ENCODE results near the gene PRODH2. TPM values are rescaled to one million over a fixed set of nuclear protein-coding genes. Genes with fewer than 3 reads are reported as not detected.

PRODH2 gene
- total and polyA plus RNA-seq, 2 donors (not counting 3 experiments of a cell fraction or from before 2014, with no cell fraction given), result not detected

GRCh38 chr19:35824150-35824549 lies 11.5 kb upstream of the PRODH2 start:
- no peak overlapping the region for H3K4me2 ChIP-seq (ENCODE audit: insufficient read depth, low read length)
- no peaks in the 10 kb centered on the region for H3K79me2 ChIP-seq (ENCODE audit: control insufficient read depth, insufficient read depth, low read length)
- dilution Hi-C loops (cut with MboI; ENCODE audit: extremely low pct_ligation_motif_present, low sequenced_read_pairs) (no loop called here), intact Hi-C loops (cut with micrococcal nuclease) (no loop called here)
- no peak overlapping the region for H3K9ac ChIP-seq (replicated peaks; ENCODE audit: extremely low read depth, insufficient read depth, low read length)
- TF ChIP-seq EZH2 (IDR thresholded peaks at IDR 0.05; ENCODE audit: borderline replicate concordance, low read depth, low read length, severe bottlenecking) (no peak), MYC (IDR thresholded peaks at IDR 0.05; ENCODE audit: low read depth, low read length) (no peak), FOS (IDR thresholded peaks at IDR 0.05; ENCODE audit: borderline replicate concordance, insufficient read depth, low read length) (no peak), POLR2A (IDR thresholded peaks at IDR 0.05; ENCODE audit: low read depth, low read length) (no peak), MAX (IDR thresholded peaks at IDR 0.05; ENCODE audit: insufficient read depth, insufficient read length) (no peak), GATA2 (IDR thresholded peaks at IDR 0.05; ENCODE audit: insufficient read depth, insufficient read length, low read depth, low read length) (no peak), POLR2AphosphoS5 (IDR thresholded peaks at IDR 0.05; ENCODE audit: insufficient read depth, low read depth, low read length) (no peak), JUN (IDR thresholded peaks at IDR 0.05; ENCODE audit: borderline replicate concordance, insufficient read depth, insufficient read length, low read depth) (no peak), CTCF (IDR thresholded peaks at IDR 0.05; ENCODE audit: extremely low read depth in 1 of 2, insufficient read depth in 1 of 2, low read depth in 1 of 2, low read length in 2 of 2) (no peak)
- no peaks in the 10 kb centered on the region for H3K9me3 ChIP-seq (replicated peaks; ENCODE audit: control insufficient read depth, insufficient read depth, low read length)
- CTCF ChIA-PET, result no interaction called here
- H3K4me3 ChIP-seq (replicated peaks in 1 of 3; ENCODE audit: insufficient read depth in 1 of 3, low read depth in 1 of 3, low read length in 3 of 3), result no peak overlapping the region
- POLR2A ChIA-PET, result no interaction called here
- DNase-seq (ENCODE audit: low read depth, low spot score) (no peak), FAIRE-seq (no peak)
- H4K20me1 ChIP-seq (replicated peaks; ENCODE audit: control insufficient read depth, extremely low read depth, insufficient read depth, low read length), result no peaks in the 10 kb centered on the region
- H3K9me1 ChIP-seq (replicated peaks; ENCODE audit: control insufficient read depth, extremely low read depth, insufficient read depth, low read length), result no peaks in the 10 kb centered on the region
- H3K36me3 ChIP-seq (ENCODE audit: control insufficient read depth in 2 of 2, extremely low read depth in 1 of 2, insufficient read depth in 2 of 2, low read length in 2 of 2), result no peaks in the 10 kb centered on the region
- no peaks in the 10 kb centered on the region for H3K27me3 ChIP-seq (ENCODE audit: control insufficient read depth in 2 of 2, insufficient read depth in 2 of 2, low read length in 2 of 2)
- no peaks in the 10 kb centered on the region for H3K4me1 ChIP-seq (ENCODE audit: control insufficient read depth, extremely low read depth, insufficient read depth, low read length)
- no peak overlapping the region for H2AFZ ChIP-seq (ENCODE audit: low read depth, low read length)
- BruUV-seq (replicated peaks), result no TSS peak
- no peak overlapping the region for H3K27ac ChIP-seq (ENCODE audit: insufficient read depth, low read depth, low read length)

All from endothelial cell of umbilical vein (primary cell).